GM12878 (cell line): Measurements from ENCODE around the gene MBNL1. TPM values are rescaled to one million over a fixed set of nuclear protein-coding genes. Genes with fewer than 3 reads are reported as not detected.

ENCODE experiments used
- CHD2 ChIP-seq: IDR thresholded peaks from 2 replicates; pipeline ENCODE4 v1.6.1; 2011; ENCODE audit warnings: low read depth, low read length, improper control_type of control experiment, borderline replicate concordance
- EP300 ChIP-seq, 2 experiments: fragments of 150-350 bp in 1 of 2; IDR thresholded peaks; 2 replicates each; pipeline ENCODE4 v1.6.1; 2011 to 2012; ENCODE audit warnings: low read depth in 2 of 2, low read length in 2 of 2, borderline replicate concordance in 1 of 2, improper control_type of control experiment in 1 of 2, inconsistent platforms in 1 of 2; ENCODE audit not compliant: control insufficient read depth in 1 of 2
- HDAC6 ChIP-seq: fragments of 200-600 bp; sonication (generic); IDR thresholded peaks from one replicate; pipeline ENCODE4 v1.8.0; 2017; ENCODE audit warnings: antibody characterized with exemption; ENCODE audit not compliant: unreplicated experiment
- JUND ChIP-seq: IDR thresholded peaks from 2 replicates; pipeline ENCODE4 v1.6.1; 2012; ENCODE audit warnings: low read depth, mild to moderate bottlenecking, low read length, improper control_type of control experiment, moderate library complexity
- MEF2B ChIP-seq: fragments of 450-650 bp; IDR thresholded peaks from 2 replicates; pipeline ENCODE4 v1.6.1; 2018; ENCODE audit warnings: mild to moderate bottlenecking, moderate library complexity; ENCODE audit not compliant: partially characterized antibody, poor library complexity, severe bottlenecking
- NR2C1 ChIP-seq: fragments of 450-650 bp; IDR thresholded peaks from 2 replicates; pipeline ENCODE4 v1.6.1; 2017; ENCODE audit warnings: antibody characterized with exemption, mild to moderate bottlenecking, moderate library complexity
- POLR2AphosphoS5 ChIP-seq: IDR thresholded peaks from 2 replicates; pipeline ENCODE4 v1.6.1; 2011; ENCODE audit warnings: mild to moderate bottlenecking, low read length, inconsistent platforms
- PRDM15 ChIP-seq: fragments of 450-650 bp; formaldehyde crosslinking; IDR thresholded peaks from 2 replicates; pipeline ENCODE4 v1.4.0; 2020; ENCODE audit warnings: mild to moderate bottlenecking, moderate library complexity
- RAD51 ChIP-seq: fragments of 450-650 bp; IDR thresholded peaks from 2 replicates; pipeline ENCODE4 v1.6.1; 2016; ENCODE audit warnings: moderate library complexity, mild to moderate bottlenecking, inconsistent platforms
- SKIL ChIP-seq: fragments of 450-650 bp; IDR thresholded peaks from 2 replicates; pipeline ENCODE4 v1.6.1; 2017; ENCODE audit warnings: mild to moderate bottlenecking, low read depth, inconsistent platforms; ENCODE audit not compliant: poor library complexity, severe bottlenecking
- SRF ChIP-seq, 2 experiments: IDR thresholded peaks; 2 replicates each; pipeline ENCODE4 v1.6.1; 2011; ENCODE audit warnings: low read depth in 2 of 2, low read length in 2 of 2, mild to moderate bottlenecking in 1 of 2, moderate library complexity in 1 of 2
- ZBTB11 ChIP-seq: fragments of 450-650 bp; formaldehyde crosslinking; IDR thresholded peaks from 2 replicates; pipeline ENCODE4 v1.5.0; 2022; ENCODE audit warnings: mild to moderate bottlenecking, missing genetic modification characterization
- ZNF207 ChIP-seq: fragments of 450-650 bp; IDR thresholded peaks from 2 replicates; pipeline ENCODE4 v1.6.1; 2014; ENCODE audit warnings: antibody characterized with exemption, mild to moderate bottlenecking, borderline replicate concordance
- ZNF384 ChIP-seq: IDR thresholded peaks from 2 replicates; pipeline ENCODE4 v1.6.1; 2012; ENCODE audit warnings: low read depth, mild to moderate bottlenecking, low read length, improper control_type of control experiment, borderline replicate concordance
- ZNF687 ChIP-seq: fragments of 450-650 bp; IDR thresholded peaks from 2 replicates; pipeline ENCODE4 v1.6.1; 2017; ENCODE audit warnings: mild to moderate bottlenecking, moderate library complexity
- polyA plus RNA-seq, 11 experiments: library from polyadenylated mRNA; depleted of rRNA in 4 of 11; unstranded in 6 of 11; stranded (reverse) in 5 of 11; fragments of >200 nt; fragmentation: Nextera tagmentation in 4 of 11; fragmentation: Illumina TruSeq in 1 of 11; extraction: Ambion mirVana in 4 of 11; extraction: Trizol in 1 of 11; gene quantifications; 1 replicate in 1 of 11; 2 replicates in 10 of 11; pipeline versions ENCODE4 v1.2.1 to v1.2.3, GENCODE V29; 2011 to 2016; ENCODE audit warnings: inconsistent platforms in 2 of 11, missing spikeins in 2 of 11, low read depth in 1 of 11
- total RNA-seq, 4 experiments: library from RNA; depleted of rRNA in 3 of 4; stranded (reverse); fragments of >200 nt in 3 of 4; fragmentation: Illumina TruSeq in 1 of 4; extraction: Trizol in 1 of 4; gene quantifications; 2 replicates each; pipeline versions ENCODE4 v1.2.1 to v1.2.3, GENCODE V29; 2013 to 2021

Gene MBNL1
- total and polyA plus RNA-seq, 10 of the 15 experiments (the other 5 are each of a cell fraction or from before 2014, with no cell fraction given), result 59.6 to 337 (median 143) TPM

- TF ChIP-seq NR2C1, result no peak
- no peak for TF ChIP-seq ZBTB11 (CRISPR knock-in tag)
- TF ChIP-seq JUND, result peak; percentile 72; the same call in 1 of the 2 replicates
- no peak for TF ChIP-seq SRF (IDR thresholded peaks at IDR 0.05; ENCODE audit: low read depth in 2 of 2, low read length in 2 of 2)
- TF ChIP-seq EP300 (IDR thresholded peaks at IDR 0.05; ENCODE audit: borderline replicate concordance in 1 of 2, control insufficient read depth in 1 of 2, low read depth in 2 of 2, low read length in 2 of 2), result peak; percentile 90
- no peak for TF ChIP-seq POLR2AphosphoS5
- no peak for TF ChIP-seq ZNF687
- no peak for TF ChIP-seq PRDM15 (CRISPR knock-in tag)
- peak; percentile 54 for TF ChIP-seq MEF2B
- TF ChIP-seq HDAC6, result no peak
- no peak for TF ChIP-seq RAD51
- no peak for TF ChIP-seq ZNF384
- no peak for TF ChIP-seq ZNF207
- peak; percentile 75 for TF ChIP-seq SKIL
- TF ChIP-seq CHD2, result no peak
Observed at GRCh38 chr3:152356870-152357276, 88.1 kb downstream of the MBNL1 start (continued).
